Measurements from ENCODE around the gene SAP30BP.

SAP30BP gene

DNA sequence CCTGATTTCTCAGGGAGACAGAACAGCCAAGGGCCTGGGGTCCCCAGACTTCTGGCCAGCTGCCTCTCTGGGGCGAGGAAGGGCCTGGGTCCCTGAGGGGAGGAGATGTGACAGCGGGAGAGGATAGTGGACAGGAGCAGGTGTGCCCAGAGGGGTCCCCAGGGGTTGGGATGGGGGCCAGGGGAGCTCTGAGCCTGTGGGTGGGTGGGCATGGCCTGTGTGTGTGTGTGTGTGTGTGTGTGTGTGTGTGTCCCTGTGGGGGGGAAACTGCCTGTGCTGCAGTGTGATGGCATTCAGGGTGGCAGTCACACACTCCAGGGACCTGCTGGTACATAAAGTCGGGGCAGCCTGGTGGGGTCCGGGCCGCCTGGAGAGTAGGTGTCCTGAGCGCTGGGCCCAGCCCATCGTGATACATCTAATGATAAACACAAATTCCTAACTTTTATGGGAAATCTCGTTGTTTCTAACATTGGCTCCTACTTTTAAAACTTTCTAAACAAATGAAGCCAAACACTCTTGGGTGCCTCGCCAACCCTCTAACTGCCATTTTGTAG lies 55.5 kb downstream of the SAP30BP start:
- DNase-seq: no peak

DNA sequence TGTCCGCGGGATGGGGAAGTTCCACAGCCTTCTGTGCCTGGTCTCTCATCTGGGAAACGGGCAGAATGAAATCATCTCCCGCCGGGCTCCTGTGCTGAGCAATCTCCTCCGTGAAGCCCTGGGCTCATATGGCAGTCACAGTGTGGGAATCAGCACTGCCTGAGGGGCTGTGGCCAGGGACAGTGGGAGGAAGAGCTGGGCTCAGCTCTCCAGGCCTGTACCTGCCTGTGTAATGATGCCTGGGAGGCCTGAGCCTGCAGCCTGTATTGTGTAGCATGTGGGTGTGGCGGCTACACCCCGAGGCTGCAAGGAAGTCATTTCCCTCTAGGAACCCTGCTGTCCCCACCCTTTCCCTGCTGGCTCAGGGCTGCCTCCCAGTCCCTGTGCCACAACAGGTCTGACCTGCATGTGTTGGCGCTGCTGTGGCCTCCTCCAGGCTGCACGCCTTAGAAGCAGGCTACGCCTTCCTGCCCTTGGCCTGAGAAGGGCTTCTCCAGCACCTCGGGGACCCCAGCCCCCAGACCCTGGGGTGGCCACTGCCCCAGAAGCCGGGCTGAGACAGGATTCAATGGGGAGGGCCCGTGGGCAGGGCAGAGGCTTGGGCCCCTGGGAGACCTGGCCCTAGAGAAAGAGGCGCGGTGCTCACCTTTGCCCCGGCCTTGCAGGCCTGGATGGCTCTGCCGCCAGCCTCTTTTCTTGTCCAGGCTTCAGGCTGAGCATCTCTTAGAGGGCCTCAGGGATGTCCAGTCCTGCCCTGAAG lies 56.2 kb downstream of the SAP30BP start:
- no peak for DNase-seq

DNA sequence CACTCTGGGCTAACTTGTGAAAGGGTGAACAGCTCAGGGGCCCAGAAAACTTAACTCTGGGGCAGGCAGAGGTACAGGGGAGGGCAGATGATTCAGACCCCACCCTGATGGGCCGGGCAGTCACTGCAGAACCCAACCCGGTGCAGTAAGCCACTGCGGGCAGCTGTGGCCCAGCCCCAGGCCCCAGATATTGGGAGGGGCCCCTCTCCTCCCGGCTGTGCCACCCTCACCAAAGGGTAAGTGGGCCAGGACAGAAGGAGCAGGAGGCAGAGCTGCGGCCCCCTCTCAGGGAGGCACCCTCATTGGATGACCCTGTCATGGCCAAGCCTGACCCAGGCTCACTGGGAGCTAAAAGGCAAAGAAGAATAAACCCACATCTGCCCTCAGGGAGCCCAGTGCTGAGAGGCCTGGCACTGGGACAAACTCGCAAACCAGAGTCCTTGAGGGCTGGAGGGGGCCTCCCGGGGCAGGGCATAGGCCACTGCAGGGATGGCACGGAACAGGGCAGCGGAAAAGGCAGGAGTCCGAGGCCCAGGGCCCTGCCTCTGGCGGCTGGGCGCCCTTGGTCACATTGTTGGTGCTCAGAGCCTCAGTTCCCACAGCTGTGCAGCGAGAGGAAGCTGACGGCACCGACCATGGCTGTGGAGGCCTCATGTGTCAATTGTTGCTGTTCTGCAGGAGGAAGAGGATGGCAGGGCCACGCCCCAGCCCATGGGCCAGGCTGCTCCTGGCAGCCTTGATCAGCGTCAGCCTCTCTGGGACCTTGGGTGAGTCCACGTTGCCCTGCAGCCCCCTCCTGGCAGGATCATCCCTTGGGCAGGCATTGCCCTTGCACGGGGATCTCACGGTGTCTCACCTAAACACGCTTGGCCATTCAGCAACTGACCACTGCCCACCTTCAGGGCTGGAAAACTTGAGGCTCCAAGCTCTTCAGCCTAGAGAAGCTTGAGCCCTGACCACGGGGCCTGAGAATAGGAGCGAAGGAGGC lies 57.2 kb downstream of the SAP30BP start:
- DNase-seq: no peak

DNA sequence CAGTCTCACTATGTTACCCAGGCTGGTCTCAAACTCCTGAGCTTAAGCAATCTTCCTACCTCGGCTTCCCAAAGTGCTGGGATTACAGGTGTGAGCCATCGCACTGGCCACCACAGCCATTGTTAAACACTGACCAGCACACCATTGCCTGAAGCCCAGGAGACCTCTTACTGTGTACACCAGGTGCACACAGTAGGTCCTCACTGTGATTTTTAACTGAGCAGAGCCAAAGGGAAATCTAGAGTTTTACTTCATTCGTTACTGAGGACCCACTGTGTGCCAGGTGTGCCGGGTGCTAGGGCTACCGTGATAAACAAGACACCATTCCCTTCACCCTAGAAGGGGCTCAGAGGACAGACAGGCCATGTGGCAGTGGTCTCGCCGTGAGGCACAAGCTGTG lies 58.4 kb downstream of the SAP30BP start:
- no peak for DNase-seq

DNA sequence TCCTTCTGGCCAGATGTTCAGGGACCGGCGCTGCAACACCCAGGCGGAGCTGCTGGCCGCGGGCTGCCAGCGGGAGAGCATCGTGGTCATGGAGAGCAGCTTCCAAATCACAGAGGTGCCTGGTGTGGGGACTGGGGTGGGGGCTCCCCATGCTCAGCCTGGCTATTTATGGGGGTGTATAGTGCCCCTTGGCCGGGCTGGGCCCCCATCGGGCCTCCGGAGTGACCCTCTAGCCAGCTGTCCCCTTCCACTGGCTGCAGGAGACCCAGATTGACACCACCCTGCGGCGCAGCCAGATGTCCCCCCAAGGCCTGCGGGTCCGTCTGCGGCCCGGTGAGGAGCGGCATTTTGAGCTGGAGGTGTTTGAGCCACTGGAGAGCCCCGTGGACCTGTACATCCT lies 60.3 kb downstream of the SAP30BP start:
- no peak for DNase-seq

DNA sequence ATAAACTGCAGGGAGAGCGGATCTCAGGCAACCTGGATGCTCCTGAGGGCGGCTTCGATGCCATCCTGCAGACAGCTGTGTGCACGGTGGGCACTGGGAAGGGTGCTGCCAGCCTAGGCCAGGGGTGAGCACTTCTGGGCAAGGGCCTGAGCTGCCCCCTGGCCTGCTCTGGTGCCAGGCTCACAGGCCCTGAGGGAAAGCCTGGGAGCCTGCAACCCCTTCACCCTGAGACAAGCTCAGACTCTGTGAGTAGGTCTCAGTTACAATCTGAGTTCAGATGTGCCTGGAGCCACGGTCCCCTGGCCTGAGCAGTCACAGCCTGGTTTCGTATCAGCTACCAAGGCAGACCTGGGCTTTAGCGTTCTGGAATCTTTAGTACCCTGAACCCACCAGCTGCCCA lies 62.2 kb downstream of the SAP30BP start:
- no peak for DNase-seq

DNA sequence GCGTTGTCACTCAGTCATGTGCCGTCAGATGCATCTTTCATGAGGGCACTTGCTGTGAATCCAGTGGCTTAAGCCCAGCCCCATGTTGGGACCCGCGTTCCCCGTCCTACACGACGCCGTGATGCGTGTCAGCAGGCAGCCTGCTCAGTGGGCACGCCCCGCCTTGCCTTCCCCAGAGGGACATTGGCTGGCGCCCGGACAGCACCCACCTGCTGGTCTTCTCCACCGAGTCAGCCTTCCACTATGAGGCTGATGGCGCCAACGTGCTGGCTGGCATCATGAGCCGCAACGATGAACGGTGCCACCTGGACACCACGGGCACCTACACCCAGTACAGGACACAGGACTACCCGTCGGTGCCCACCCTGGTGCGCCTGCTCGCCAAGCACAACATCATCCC lies 62.9 kb downstream of the SAP30BP start:
- DNase-seq: no peak

DNA sequence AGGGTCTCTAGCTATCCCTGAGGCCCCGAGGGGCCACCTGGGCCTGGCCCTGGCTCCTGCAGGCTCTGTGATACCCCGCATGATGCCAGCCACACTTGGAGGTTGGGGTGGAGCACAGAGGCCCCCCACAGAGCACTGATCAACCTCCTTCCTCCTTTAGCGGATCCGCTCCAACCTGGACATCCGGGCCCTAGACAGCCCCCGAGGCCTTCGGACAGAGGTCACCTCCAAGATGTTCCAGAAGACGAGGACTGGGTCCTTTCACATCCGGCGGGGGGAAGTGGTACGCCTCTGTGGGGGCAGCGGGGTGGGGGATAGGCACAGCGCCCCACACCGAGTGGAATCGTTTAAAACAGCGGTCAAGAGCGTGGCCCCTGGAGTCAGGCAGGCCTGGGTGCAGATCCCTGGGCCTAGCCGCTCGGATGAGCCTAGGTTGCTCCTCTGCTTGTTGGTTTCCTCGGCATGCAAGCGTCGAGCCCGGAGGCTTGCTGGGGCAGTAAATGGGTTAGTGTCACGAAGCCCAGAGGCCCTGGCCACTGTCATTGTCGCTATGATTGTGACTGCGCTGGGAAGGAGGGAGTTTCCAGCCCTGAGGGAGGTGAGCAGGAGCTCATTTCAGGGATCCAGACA lies 64.1 kb downstream of the SAP30BP start:
- no peak for DNase-seq

DNA sequence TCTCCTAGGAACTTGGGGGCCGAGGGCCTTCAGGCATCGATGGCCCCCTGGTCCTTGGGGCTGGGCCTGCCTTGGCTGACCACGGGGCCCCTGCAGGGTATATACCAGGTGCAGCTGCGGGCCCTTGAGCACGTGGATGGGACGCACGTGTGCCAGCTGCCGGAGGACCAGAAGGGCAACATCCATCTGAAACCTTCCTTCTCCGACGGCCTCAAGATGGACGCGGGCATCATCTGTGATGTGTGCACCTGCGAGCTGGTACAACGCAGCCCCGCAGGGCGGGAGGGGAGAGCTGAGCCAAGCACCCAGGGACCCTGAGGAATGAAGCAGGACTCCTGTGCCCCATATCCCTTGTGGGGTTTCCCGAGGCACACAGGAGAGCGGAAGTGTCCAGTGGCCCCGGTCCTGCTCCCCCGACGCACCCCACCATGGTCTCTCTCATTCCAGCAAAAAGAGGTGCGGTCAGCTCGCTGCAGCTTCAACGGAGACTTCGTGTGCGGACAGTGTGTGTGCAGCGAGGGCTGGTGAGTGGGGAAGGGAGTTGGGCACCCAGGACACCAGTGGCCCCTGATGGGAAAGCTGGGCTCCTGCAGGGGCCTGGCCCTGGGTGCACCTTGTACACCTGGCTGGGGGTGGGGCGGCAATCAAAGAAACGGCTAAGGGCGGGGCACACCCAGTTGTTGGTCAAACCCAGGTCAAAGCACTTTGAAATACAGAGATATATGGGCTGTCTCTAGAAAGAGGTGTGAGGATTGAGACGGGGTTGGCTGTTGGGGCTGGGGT lies 64.8 kb downstream of the SAP30BP start:
- no peak for DNase-seq

DNA sequence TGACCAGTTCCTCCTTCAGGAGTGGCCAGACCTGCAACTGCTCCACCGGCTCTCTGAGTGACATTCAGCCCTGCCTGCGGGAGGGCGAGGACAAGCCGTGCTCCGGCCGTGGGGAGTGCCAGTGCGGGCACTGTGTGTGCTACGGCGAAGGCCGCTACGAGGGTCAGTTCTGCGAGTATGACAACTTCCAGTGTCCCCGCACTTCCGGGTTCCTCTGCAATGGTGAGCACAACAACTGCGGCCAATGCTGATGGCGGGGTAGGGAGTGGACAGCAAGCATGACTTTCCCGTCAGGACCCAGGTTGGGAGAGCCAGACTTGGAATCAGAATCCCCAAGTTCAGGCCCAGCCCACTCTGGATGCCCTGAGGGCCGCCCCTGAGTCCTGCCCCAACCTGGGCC lies 66.3 kb downstream of the SAP30BP start:
- no peak for DNase-seq

DNA sequence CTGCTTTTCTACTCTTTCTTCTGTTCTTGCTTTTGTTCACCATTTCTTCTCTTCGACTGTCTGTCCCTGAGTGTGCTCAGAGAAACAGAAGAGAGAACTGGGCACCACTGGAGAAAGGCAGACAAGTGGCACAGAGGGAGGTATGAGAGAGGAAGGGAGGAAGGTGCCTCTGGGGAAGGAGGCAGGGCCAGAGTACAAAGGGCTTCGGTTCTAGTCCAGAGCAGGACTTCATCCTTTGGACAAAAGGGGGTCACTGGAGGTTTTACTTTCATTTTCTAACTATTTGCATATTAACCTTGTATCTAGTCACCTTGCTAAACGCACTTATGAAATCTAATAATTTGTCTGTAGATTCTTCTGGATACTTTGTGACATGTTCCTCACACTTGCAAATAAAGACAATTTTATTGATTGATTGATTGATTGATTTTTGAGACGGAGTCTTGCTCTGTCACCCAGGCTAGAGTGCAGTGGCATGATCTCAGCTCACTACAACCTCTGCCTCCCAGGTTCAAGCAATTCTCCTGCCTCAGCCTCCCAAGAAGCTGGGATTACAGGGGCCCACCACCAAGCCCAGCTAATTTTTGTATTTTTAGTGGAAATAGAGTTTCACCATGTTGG lies 67.6 kb downstream of the SAP30BP start:
- DNase-seq: no peak

DNA sequence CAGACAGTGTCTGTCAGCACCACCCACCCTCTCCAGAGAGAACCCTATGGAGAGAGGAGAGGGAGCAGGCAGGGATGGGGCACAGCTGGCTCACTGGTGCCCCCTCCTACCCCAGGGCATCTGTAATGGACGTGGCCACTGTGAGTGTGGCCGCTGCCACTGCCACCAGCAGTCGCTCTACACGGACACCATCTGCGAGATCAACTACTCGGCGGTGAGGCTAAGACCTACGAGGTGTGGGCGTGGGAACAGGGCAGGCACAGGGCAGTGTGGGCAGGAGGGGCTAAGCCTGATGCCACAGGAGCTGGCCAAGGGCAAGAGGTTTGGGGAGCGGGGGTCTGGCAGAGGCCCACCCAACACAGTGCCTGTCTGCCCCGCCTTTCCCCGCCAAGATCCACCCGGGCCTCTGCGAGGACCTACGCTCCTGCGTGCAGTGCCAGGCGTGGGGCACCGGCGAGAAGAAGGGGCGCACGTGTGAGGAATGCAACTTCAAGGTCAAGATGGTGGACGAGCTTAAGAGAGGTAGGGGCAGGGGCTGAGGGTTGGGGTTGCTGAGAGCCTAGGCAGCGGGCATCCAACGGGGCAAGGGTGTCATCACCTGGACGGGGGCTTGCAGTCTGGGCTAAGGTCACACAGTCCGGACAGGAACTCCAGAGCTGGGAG lies 69.2 kb downstream of the SAP30BP start:
- DNase-seq: no peak

DNA sequence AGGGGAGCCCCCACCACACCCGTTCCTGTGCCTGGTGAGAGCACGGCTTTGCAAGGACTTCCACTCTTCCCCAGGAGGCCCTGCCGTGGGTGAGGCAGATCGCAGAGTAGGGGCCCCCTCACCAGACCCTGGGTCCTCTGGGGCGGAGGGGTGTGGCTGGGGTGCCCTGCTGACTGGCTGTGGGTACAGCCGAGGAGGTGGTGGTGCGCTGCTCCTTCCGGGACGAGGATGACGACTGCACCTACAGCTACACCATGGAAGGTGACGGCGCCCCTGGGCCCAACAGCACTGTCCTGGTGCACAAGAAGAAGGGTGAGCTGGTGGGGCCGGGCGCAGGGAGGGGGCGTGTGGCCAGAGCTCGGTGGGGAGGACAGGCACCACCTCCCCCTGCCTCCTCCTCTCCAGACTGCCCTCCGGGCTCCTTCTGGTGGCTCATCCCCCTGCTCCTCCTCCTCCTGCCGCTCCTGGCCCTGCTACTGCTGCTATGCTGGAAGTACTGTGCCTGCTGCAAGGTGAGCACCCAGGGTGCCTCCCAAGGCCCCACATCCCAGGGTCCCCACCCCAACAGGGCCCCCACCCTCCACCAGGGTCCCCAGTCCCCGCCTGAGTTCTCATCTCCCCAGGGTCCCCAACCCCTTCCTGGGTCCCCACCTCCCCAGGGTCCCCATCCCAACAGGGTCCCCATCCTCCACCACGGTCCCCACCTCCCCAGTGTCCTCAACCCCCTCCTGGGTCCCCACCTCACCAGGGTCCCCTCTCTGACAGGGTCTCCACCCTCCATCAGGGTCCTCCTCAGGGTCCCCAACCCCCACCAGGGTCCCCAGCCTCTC lies 70.2 kb downstream of the SAP30BP start:
- DNase-seq: no peak

DNA sequence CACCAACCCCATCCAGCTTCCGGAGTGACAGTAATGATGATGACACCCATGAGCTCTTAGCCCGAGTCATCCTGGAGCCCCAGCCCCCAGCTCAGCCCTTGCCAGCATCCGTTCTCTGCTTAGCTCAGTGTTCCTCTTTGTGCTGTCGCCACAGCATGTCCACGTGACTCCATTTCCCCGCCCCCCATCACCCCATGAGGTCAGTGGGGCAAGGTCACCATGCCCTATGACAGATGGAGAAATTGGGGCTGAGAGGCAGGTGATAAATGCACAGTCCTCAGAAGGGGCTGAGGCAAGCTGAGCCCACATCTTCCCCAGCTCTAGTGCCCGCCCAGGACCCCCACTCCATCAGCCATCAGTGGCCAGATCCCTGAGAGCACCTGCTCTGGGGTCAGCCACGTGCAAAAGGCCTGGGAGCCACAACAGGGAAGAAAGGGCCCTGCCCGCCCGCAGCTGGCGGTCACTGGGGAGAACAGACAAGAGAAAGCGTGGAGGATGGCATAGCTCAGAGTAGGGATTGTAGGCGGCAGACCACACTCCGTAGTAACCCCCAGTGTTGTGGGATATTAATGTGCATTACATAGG lies 71.2 kb downstream of the SAP30BP start:
- DNase-seq: no peak

DNA sequence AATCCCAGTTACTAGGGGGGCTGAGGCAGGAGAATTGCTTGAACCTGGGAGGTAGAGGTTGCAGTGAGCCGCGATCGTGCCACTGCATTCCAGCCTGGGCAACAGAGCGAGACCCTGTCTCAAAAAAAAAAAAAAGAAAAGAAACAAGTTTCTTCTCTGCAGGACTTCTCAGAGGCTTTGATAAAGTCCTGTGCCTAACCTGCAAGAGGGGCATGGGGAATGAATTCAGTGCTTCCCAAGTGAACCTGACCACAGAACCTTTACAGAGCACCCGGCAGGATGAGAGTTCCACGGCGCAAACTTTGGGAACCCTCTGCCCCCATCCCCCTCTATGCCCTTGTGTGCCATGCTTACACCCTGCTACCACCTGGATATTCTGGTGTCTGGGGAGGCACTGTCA lies 72.0 kb downstream of the SAP30BP start:
- DNase-seq: no peak

DNA sequence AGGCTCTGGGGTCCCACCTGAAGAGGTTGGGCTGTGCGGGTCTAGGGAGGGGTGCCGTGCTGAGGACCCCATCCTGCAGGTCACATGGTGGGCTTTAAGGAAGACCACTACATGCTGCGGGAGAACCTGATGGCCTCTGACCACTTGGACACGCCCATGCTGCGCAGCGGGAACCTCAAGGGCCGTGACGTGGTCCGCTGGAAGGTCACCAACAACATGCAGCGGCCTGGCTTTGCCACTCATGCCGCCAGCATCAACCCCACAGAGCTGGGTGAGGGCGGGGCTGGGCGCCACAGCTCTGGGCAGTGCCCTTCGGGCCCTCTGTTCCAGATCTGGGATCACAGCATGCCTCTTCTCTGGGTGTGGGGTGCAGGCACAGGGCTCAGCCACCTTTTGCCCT lies 72.7 kb downstream of the SAP30BP start:
- no peak for DNase-seq

DNA sequence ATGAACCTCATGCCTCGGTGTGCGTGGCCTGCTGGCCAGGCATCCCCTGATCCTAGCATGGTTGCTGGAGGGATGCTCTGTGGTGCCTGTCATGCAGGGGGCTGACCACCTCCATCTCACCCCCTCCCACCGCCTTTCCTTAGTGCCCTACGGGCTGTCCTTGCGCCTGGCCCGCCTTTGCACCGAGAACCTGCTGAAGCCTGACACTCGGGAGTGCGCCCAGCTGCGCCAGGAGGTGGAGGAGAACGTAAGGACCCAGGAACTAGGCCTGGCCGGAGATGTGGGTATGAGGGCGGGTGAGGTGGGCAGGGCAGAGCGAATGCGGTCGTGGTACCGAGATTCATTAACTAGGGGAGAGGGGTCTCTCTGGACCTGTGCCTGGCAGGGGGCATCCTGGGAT lies 73.1 kb downstream of the SAP30BP start:
- DNase-seq: no peak

DNA sequence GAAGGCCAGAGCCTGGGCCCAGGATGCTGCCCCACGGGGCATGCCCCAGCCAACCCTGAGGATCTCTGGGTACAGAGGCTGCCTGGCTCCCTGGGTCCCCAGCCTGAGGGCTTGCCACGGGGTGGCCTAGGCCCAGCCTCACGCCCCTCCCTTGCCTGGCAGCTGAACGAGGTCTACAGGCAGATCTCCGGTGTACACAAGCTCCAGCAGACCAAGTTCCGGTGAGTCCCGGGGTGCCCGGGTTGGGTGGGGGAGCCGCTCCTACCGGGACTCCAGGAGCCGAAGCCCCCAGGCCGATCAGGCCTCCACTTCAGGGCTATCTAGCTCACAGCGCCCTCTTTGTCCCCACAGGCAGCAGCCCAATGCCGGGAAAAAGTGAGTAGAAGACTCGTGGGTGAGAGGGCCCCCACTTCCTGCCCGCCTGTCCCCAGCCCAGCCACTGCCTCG lies 73.5 kb downstream of the SAP30BP start:
- no peak for DNase-seq

DNA sequence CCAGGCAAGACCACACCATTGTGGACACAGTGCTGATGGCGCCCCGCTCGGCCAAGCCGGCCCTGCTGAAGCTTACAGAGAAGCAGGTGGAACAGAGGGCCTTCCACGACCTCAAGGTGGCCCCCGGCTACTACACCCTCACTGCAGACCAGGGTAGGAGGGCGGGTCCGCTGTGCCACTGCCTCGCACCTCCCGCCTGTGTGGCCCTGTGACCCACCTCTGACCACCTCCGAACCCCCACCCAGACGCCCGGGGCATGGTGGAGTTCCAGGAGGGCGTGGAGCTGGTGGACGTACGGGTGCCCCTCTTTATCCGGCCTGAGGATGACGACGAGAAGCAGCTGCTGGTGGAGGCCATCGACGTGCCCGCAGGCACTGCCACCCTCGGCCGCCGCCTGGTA lies 75.2 kb downstream of the SAP30BP start:
- DNase-seq: no peak

DNA sequence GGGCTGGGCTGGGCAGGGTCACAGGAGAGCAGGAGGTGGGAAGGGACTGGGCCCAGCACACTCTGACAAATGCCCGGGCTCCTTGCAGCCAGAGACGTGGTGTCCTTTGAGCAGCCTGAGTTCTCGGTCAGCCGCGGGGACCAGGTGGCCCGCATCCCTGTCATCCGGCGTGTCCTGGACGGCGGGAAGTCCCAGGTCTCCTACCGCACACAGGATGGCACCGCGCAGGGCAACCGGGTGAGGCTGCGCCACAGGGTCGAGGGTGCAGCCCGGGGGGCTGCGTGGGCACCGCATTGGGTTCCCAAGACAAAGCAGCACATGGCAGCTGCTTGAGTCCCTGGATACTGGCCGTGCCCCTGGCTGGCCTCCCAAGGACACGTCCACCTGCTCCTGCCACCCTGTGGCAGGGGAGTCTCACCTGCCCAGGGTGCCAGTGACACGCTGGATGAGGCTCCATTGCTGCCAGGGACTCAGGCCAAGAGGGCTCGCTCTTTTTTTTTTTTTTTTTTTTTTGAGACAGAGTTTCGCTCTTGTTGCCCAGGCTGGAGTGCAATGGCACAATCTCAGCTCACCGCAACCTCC lies 76.6 kb downstream of the SAP30BP start:
- no peak for DNase-seq

Measured in activated effector memory CD4-positive, alpha-beta T cell treated with anti-CD3 and anti-CD28 coated beads, Interleukin-2, amount 50 U/mL, for 16 hours (primary cell).